ENCODE results near the gene CD6.

GRCh38 chr11:60951904-60952741 lies 19.4 kb upstream of the CD6 start, which contains the start of gene SLC15A3:
- TF ChIP-seq CTCF (IDR thresholded peaks at IDR 0.05; ENCODE audit: control extremely low read depth in 1 of 3, insufficient read depth in 1 of 3, low read depth in 1 of 3, low read length in 3 of 3) (no peak), BCL11A (IDR thresholded peaks at IDR 0.05; ENCODE audit: low read depth in 2 of 2, low read length in 2 of 2) (no peak), SP1 (IDR thresholded peaks at IDR 0.05; ENCODE audit: low read depth, low read length) (no peak), YY1 (IDR thresholded peaks at IDR 0.05; ENCODE audit: low read depth, low read length) (no peak), EZH2 (IDR thresholded peaks at IDR 0.05; ENCODE audit: low read depth, low read length, severe bottlenecking) (no peak), EP300 (IDR thresholded peaks at IDR 0.05; ENCODE audit: borderline replicate concordance in 1 of 2, low read depth in 2 of 2, low read length in 2 of 2) (no peak), RAD21 (IDR thresholded peaks at IDR 0.05 in 1 of 2, conservative IDR thresholded peaks at IDR 0.05 in 1 of 2; ENCODE audit: low read depth in 2 of 2, low read length in 2 of 2) (no peak)

Data from H1 (cell line).